ENCODE results near the gene IMPDH2.

GRCh38 chr3:49030321-49030720, 1.1 kb upstream of the IMPDH2 start:
- TF ChIP-seq POLR2AphosphoS5 (IDR thresholded peaks at IDR 0.05; ENCODE audit: low read depth, low read length) (no peak), POLR2A (IDR thresholded peaks at IDR 0.05; ENCODE audit: low read depth, low read length) (no peak)
